GM21447 (cell line): ENCODE results near the gene MT1H.

ENCODE experiments used
- ATAC-seq: cut with Tn5 transposase; IDR thresholded peaks from one replicate; pipeline ENCODE4 v1.9.1; 2021; ENCODE audit not compliant: unreplicated experiment

The MT1H gene

DNA sequence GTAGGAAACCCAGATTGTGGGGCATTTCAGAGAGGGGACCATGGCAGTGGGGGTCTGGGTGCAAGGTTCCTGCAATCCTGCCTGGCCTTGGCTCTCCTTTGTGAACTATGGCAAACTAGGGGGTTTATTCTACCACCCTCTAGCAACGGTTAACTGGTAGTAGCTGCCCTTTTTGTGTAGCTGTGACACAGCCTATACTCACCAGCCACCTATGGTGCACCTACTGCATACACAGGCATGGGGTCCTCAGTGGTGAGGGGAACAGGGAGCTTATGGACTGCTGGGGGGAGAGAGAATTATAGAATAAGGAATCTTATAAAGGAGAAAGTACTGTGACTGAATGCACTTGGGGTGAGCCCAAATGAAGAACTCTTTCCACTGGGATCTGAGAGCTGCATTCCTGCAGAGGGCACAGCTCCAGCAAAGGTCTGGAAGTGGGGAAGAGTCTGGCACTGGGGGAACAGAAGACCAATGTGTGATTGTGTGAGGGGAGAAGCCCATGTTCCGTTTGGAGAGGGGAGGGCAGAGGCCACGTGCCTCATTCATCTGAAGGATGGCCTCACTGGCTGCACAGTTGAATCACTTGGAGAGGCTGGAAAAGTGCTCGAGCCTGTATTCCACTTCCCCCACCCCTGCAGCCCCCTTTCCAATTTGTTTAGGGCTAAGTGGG, 14.8 kb downstream of the MT1H start:
- ATAC-seq: no peak

DNA sequence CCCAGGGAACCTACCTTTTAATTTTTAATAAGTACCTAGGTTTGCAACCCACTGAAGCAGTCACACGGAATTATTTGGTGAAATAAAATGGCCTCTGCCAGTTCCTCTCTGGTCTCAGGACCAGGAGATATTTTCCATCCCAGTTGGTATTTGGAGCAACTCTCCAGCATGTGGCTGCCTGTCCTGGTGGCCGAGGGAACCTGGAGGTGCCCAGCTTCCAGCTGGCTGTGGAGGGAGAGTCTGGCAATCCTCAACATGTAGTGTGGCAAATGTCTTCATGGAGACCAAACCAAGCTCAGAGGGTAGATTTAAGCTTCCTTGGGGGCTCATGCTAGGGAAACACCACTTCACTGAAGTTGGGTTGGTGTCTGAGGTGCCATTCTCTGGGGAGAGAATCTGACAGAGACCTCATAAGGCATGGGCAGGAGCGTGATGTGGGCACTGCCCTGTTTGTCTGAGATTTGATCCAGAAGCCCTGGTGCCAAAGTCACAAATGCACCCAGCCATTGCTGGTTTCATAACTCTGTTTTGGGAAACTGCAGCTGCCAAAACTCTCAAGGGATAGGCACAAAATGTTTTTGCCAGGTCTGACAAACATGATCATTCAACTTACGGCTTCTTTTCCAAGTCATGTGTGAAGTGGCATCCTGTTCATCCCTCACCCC, 15.4 kb downstream of the MT1H start:
- ATAC-seq: no peak

DNA sequence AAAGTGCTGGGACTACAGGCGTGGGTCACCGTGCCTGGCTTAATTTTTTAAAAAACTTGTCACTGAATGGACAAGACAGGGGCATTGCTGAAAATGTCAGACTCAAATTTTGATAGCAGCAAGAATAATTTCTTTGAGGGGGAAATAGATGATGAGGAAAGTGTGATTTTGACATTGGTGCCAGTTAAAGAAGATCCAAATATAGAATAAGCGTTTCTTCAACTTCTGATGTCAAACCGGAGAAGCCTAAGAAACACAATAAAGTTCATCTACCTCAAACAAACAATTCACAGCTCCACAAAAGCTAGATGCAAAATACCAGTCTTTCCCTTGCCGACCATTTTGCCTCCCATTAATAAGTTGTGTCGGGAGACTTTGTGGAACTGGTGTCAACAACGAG, 17.1 kb downstream of the MT1H start:
- ATAC-seq: no peak

DNA sequence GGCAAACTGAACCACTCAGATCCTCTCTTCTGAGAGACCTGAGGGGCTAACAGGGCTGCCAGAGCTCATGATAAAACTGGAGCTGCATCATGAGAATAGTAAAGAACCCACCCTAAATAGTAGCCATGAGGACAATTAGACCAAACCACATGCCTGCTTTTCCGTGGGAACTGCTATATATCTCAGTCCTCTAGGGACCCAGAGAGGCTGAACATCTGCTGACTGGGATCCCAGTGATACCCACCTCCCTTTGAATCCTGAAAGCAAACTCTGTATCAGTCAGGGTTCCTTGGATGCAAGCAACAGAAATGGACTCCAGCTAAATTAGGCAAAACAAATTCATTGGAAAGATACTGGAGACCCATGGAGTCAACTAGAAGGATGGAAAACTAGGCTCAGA, 19.1 kb downstream of the MT1H start:
- ATAC-seq: no peak

DNA sequence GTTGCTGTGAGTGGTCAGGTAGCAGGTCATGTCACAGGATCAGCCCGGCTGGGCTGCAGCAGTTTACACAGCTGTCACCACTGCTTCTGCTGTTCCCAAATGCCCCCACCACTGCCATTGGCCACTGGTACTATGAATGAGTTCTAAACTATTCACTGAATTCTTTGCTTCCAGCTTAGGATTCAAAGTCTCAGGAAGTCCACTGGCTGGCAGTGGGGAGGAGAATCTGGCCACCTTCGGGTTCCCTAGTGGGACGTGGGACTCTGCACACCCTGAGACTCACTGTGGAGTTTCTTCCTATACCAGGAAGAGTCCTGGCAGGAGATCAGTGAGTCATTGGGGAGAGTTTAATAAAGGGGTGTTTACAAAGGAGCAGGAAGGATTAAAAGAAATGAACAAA, 19.6 kb downstream of the MT1H start:
- no peak for ATAC-seq

DNA sequence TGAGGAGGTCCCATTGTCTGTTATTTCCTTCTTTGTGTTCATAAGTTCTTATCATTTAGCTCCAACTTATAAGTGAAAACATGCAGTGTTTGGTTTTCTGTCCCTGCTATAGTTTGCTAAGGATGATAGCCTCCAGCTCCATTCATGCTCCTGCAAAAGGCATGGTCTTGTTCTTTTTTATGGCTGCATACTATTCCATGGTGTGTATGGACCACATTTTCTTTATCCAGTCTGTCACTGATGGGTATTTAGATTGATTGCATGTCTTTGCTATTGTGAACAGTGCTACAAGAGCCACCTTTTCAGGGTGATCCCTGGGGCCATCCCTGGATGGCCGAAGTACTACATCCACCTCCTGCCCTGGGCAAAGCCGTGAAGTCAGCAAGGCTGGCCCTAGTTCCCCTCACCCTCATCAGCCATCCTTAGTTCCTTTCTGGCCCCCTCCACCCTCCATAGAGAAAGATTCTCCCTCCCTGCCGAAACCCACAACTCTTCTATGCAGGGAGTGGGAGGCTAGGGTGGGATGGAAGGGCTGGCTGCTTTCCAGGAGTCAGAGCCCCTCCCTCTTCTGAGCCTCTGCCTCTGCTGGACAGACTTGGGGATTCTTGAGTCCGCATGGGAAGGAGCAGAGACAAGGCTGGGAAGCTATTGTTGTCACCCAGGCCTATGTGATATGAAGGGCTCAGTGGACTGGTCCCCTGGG, 21.0 kb downstream of the MT1H start:
- no peak for ATAC-seq

DNA sequence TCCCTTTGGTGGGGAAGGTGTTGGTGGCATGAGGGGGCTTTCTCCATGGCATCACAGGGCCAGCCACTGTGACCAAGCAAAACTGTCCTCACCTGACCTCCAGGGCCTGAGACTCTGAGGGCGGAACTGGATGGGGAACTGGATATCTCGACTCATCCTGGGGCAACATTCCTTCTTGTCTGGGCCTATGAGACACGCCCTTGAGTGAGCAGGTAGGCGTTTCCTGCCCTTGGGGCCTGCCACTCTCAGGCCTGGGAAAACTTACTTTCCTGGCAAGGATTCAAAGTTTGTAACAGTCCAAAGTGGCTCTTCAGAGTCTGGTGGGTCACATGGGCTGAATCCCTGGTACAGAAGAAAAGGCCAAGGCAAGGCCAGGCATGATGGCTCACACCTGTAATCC, 22.3 kb downstream of the MT1H start:
- no peak for ATAC-seq

DNA sequence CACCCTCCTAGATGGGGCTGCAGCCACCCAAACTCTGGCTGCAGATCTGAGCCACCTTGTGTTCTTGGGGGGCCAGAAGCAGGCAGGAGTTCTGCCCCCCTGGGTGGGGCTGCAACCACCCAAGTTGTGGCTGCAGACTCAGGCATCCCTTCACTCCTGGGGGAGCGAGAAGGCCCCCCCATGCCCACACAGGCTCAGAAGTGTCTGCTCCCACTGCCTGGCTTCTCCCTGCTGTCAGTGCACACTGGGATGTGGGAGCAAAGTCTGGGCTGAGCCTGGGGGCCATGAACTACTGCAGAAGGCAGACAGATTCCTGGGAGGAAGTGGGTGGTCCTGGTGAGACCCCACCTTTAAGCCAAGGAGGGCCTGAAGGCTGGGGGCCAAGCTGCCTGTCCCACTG, 25.6 kb downstream of the MT1H start:
- no peak for ATAC-seq

DNA sequence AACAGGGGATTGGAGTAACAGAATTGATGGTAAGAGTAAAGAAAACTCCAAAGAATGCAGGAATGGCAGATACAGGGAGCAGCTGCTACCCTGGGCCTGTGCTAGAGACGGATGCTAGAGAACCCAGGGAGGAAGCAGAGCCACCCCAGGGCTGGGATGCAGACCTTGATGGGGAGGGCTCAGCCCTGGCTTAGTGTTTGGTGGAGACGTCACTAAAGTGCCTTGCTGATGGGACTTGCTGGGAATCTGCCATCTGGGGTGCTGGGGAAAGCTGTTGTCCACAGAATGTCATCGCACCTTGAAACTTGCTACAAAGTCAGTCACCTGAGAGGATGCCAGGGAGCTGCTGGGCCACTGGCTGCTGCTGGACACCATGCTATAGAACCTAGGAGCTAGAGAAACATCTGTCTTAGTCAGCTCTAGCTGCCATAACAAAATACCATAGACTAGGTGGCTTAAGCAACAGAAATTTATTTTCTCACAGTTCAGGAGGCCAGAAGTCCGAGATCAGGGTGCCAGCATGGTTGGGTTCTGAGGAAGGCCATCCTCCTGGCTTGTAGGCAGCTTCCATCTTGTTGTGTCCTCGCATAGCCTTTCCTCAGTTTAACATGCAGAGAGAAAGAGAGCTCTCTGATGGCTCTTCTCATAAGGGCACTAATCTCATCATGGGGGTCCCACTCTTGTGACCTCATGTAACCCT, 28.0 kb downstream of the MT1H start:
- ATAC-seq: no peak

DNA sequence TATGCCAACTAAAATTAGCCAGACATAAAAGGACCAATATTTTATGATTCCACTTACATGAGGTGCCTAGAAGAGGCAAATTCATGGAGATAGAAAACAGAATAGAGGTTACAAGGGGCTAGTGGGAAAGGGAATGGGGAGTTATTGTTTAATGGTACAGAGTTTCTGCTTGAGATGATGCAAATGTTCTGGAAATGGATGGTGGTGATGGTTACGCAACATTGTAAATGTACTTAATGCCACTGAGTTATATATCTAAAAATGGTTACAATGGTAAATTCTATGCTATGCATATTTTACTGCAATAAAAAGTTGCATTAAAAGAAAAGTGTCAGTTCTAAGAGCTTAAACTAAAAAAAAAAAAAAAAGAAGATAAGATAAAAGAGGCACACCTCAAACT, 30.6 kb downstream of the MT1H start:
- ATAC-seq: no peak

DNA sequence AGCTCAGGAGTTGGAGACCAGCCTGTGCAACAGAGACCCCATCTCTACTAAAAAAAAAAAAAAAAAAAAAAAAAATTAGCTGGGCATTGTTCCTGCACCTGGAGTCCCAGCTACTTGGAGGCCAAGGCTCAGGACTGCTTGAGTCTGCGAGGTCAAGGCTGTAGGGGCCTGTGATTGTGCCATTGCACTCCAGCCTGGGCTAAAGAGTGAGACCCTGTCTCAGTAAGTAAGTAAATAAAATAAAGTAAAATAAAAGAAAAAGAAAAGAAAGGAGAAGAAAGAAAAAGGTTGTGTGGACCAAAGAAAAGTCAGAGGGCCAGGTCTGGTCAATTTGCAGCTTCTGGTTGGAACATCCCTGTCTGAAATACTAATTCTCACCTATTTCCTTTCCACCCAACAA, 31.0 kb downstream of the MT1H start:
- no peak for ATAC-seq

DNA sequence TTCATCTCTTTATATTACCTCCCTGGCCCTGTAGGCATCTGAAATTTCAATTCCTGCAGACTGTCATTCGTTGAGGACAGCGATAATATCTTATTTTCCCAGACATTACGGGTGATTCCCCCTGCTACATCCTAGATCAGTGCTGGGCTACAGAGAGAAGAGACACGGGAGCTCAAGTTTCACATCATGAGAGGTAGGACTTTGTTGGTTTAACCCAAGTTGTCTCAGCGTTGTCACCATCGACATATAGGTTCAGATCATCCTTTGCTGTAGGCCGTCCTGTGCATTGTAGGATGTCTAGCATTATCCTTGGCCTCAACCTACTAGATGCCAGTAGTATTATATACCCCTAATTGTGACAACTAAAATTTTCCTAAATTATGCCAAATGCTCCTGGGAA, 31.9 kb downstream of the MT1H start:
- ATAC-seq: no peak

DNA sequence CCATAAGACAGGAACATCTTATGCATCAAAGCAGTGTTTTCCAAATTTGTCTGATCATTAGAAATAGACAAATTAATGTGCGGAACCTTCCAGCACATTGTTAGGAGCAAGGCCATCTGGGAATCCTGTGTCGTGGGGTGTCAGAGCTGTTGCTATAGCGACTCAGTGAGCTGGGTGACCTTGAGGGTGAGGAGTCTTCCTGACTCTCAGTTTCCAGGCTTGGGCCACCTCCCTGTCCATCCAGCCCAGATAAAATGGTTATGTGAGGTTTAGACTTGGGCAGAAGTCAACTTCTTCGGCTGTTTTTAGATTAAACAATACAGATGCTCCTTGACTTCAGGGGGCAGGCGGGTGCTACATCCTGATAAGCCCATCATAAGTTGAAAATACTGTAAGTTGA, 33.2 kb downstream of the MT1H start:
- no peak for ATAC-seq

DNA sequence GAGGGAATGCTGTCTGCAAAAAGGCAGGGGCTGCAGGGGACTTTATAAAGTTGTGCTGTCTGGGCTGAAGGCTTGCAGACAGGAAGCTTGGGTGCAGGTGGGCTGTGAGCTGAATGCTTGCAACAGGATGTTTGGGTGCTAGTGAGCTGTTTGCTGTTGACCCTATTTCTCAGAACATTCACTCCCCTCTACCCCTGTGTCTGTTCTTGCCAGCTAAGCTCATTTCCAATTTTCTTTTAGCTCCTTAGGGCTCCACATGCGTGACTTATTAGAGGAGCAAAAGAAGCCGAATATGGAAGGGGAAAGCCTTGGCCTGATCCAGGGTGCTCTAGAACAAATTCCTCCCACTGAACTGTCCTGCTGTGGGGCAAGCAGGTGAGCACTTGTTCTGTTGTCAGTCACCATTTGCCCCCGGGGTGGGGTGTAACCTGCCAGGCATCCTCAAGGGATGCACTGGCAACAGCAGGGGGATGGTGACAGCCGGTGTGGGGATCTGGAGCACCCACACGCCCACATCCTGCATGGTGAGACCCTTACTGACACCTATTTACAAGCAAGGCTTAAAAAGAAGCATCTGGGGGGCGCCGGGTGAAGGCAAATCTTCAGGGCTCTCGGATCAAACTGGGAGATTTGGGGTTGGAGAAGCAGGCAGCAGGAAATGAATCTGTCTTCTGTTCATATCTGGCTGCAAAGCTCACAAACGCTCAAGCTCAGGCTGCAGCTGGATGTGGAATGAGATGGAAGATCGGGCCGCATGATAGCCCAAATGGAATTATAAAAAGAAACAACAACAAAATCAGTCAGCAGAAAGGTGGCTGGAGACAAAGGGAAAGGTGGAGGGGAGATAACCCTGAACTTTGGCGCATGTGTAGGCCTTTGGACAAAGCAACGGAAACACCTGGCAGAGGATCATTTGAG, 39.2 kb downstream of the MT1H start:
- no peak for ATAC-seq

DNA sequence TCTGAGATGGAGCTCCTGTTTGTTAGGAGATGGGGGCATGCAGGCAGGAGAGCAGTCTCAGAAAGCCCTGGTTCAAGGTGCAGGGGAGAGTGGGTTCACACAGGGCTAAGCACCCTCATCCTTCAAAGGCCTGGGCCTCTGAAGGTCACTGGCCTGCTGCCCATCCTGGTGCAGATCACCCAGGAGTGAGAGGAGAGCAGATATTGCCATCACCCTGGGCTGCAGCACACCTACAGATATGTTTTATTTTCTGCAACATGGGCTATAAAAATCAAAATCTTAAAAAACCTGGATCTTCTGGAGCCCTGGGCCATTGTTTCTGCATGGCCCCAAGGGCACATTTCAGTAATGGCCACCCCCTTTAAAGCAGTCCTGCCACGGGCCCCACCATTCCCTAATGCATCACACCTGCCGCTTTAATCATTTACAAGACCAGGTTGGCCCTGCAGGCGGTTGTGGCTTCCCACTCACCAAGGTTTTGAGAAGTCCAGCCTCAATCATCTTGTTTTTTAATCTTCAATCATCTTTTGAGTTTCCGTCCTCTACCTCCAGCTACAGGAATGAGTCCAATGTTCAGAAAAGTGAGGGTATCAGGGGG, 39.9 kb downstream of the MT1H start:
- ATAC-seq: no peak

DNA sequence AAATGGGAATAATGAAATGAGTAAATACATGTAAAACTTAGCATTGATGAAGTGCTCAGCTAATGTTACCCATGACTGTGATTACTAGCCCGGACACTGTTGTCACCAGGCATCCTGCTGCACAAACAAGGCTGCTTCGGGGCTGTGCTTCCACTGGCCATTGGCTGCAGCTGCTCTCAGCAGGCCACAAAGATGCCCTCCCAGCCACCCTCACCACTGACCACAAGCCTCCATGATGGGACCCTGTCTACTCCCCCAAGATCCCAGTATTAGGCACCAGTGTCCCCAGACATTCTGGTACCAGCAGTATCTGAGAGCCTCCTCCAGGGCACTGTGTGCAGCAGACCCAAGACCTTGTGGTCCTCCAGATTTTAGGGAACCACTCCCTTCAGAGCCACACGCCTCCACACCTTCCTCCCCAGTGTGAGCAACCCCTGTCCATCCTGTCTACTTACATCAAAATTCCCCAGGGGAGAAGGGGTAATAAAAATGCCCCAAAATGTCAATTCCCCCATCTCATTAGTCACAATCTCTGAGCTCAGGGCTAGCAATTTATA, 40.6 kb downstream of the MT1H start:
- ATAC-seq: no peak

DNA sequence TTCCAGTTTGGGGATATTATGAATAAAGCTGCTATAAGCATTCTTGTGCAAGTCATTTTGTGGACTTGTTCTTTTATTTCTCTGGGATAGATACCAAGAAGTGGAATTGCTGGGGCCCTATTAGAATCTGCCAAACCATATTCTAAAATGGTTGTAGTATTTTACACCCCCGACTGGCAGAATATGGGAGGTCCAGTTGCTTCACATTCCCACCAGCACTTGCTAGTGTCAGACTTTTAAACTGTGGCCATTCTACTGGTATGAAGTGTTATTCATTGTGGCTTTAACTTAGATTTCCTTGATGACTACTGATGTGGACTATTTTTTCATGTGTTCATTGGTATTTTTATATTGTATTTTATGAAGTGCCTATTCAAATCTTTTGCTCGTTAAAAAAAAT, 42.2 kb downstream of the MT1H start:
- ATAC-seq: no peak

DNA sequence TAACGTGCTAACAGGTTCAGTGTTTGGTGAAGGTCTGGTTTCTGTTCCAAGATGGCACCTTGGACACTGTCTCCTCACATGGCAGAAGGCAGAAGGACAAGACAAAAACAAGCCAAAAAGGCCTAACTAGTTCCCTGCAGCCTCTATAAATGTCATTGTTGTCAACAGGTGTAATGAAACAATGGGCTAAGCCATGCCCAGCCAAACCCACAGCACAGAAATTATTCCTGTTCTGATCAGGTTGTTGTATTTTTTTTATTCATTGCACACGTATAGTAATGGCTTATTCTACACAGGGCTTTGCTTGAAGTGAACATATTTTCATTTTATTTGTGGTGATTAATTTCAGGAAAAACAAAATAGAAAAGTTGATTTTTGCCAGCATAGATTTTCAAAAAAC, 44.2 kb downstream of the MT1H start:
- no peak for ATAC-seq

DNA sequence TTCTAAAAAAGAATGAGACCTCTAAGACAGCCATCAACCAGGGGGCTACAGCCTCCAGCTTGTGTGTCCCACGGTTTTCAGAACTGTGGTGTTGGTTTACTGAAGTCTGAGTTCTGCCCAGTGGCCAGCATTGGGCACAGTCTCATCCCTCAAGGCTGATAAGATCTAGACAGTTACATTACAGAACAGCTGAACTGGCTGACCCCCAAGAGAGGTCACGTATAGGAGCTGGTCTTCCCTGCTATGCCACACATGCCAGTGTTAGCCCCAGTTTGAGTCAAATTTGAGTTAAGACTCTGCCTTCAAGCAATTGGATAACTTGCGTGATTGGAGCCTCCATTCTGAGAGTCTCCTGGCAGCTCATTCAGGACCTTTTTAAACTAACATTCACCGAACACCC, 45.5 kb downstream of the MT1H start:
- ATAC-seq: no peak

DNA sequence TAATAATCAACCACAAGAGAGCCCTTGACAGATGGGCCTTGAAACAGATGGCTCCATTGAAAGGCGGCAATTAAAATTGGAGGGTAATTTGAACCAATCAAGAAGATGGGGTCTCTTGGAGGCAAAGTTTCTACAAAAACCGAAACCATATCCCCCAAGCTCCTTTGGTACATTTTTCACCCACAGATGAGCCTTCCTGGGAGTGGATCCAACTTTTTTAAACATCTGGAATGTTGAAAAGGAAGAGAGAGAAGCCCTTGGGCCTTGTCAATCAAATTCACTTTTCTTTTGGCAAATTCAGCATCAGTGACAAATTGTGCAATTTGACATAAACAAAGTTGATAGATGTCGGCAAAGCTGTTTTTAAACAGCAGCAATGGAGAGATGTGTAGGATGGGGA, 47.1 kb downstream of the MT1H start:
- ATAC-seq: no peak
